K562 (cell line): ENCODE results near the gene CBFA2T3. TPM values are rescaled to one million over a fixed set of nuclear protein-coding genes. Genes with fewer than 3 reads are reported as not detected.
A peak's percentile ranks its signal among the peaks of the same experiment; 100 is the strongest.

Source experiments
- BHLHE40 ChIP-seq: IDR thresholded peaks from 2 replicates; pipeline ENCODE4 v1.6.1; 2011; ENCODE audit warnings: low read length, improper control_type of control experiment
- ELF2 ChIP-seq: fragments of 250-450 bp; sonication (Bioruptor Pico); IDR thresholded peaks from 2 replicates; pipeline ENCODE4 v1.5.0; 2021; ENCODE audit warnings: mild to moderate bottlenecking
- FOXO4 ChIP-seq: fragments of 450-650 bp; formaldehyde crosslinking; IDR thresholded peaks from 2 replicates; pipeline ENCODE4 v1.4.0; 2020; ENCODE audit warnings: mild to moderate bottlenecking, moderate library complexity
- HNRNPH1 ChIP-seq: fragments of 200-400 bp; formaldehyde crosslinking; optimal IDR thresholded peaks from 2 replicates; pipeline ENCODE3; 2017; ENCODE audit warnings: low read depth, mild to moderate bottlenecking, low read length, moderate library complexity
- IFI16 ChIP-seq: fragments of 250-450 bp; sonication (Bioruptor Pico); IDR thresholded peaks from 2 replicates; pipeline ENCODE4 v2.1.2; 2022; ENCODE audit warnings: mild to moderate bottlenecking, inconsistent platforms
- KLF13 ChIP-seq: fragments of 450-650 bp; IDR thresholded peaks from 2 replicates; pipeline ENCODE4 v1.6.1; 2016; ENCODE audit warnings: missing genetic modification characterization, low read depth, mild to moderate bottlenecking, missing compliant biosample characterization, moderate library complexity, borderline replicate concordance
- NEUROD1 ChIP-seq: fragments of 150-350 bp; IDR thresholded peaks from 2 replicates; pipeline ENCODE4 v1.6.1; 2014; ENCODE audit warnings: borderline replicate concordance, low read length, low read depth; ENCODE audit not compliant: partially characterized antibody
- PBX2 ChIP-seq, 2 experiments: IDR thresholded peaks in 1 of 2; conservative IDR thresholded peaks in 1 of 2; 2 replicates each; pipeline ENCODE4 v1.6.1; 2016; ENCODE audit warnings: low read depth in 2 of 2, mild to moderate bottlenecking in 1 of 2, missing compliant biosample characterization in 1 of 2, missing genetic modification characterization in 1 of 2, moderate library complexity in 1 of 2
- SMARCA5 ChIP-seq: fragments of 450-650 bp; IDR thresholded peaks from 2 replicates; pipeline ENCODE4 v1.6.1; 2016
- SMARCC2 ChIP-seq: fragments of 450-650 bp; IDR thresholded peaks from 2 replicates; pipeline ENCODE4 v1.6.1; 2017; ENCODE audit warnings: antibody characterized with exemption, moderate library complexity, mild to moderate bottlenecking, low read depth
- SMC3 ChIP-seq: conservative IDR thresholded peaks from 2 replicates; pipeline ENCODE4 v1.6.1; 2011; ENCODE audit warnings: low read depth, low read length, improper control_type of control experiment; ENCODE audit not compliant: insufficient read depth
- ZC3H4 ChIP-seq: sonication (generic); formaldehyde crosslinking; IDR thresholded peaks from 2 replicates; pipeline ENCODE4 v1.9.0; 2021; ENCODE audit warnings: missing genetic modification reagents, borderline replicate concordance
- ZNF165 ChIP-seq: fragments of 250-450 bp; sonication (Bioruptor Pico); IDR thresholded peaks from 2 replicates; pipeline ENCODE4 v1.4.0; 2020; ENCODE audit warnings: borderline replicate concordance
- ZNF3 ChIP-seq: fragments of 250-450 bp; sonication (Bioruptor Pico); IDR thresholded peaks from 2 replicates; pipeline ENCODE4 v1.5.0; 2021; ENCODE audit warnings: mild to moderate bottlenecking, moderate library complexity
- ZNF431 ChIP-seq: sonication (generic); formaldehyde crosslinking; IDR thresholded peaks from 2 replicates; pipeline ENCODE4 v1.8.0; 2022; ENCODE audit warnings: mild to moderate bottlenecking, missing genetic modification reagents
- ZNF507 ChIP-seq: conservative IDR thresholded peaks from 2 replicates; pipeline ENCODE4 v1.6.1; 2017; ENCODE audit warnings: missing genetic modification characterization, missing compliant biosample characterization
- ZNF695 ChIP-seq: fragments of 450-650 bp; formaldehyde crosslinking; IDR thresholded peaks from 2 replicates; pipeline ENCODE4 v1.4.0; 2020; ENCODE audit warnings: mild to moderate bottlenecking, moderate library complexity
- polyA plus RNA-seq, 8 experiments: library from polyadenylated mRNA; depleted of rRNA in 4 of 8; stranded (reverse) in 5 of 8; unstranded in 3 of 8; fragments of >200 nt; fragmentation: Nextera tagmentation in 2 of 8; fragmentation: Illumina TruSeq in 1 of 8; extraction: Ambion mirVana in 2 of 8; extraction: Trizol in 1 of 8; gene quantifications; 2 replicates each; pipeline versions ENCODE4 v1.2.1 to v1.2.3, GENCODE V29; 2011 to 2014; ENCODE audit warnings: inconsistent platforms in 1 of 8, missing spikeins in 1 of 8
- total RNA-seq, 7 experiments: library from RNA; depleted of rRNA in 6 of 7; stranded (reverse); fragments of >200 nt in 6 of 7; fragmentation: Illumina TruSeq in 2 of 7; extraction: Trizol in 2 of 7; gene quantifications; 2 replicates each; pipeline versions ENCODE4 v1.2.1 to v1.2.3, GENCODE V29; 2011 to 2021; ENCODE audit warnings: low replicate concordance in 1 of 7
- TF ChIP-seq, protein P1 (sequence below): fragments of 250-450 bp; sonication (Bioruptor Pico); IDR thresholded peaks from 2 replicates; pipeline ENCODE4 v1.8.0; 2022; ENCODE audit warnings: moderate library complexity, mild to moderate bottlenecking, inconsistent platforms

The CBFA2T3 gene
- total and polyA plus RNA-seq, 9 of the 15 experiments (the other 6 are each of a cell fraction or from before 2014, with no cell fraction given), result 2.3 to 145 (median 6.7) TPM

- TF ChIP-seq ELF2 (CRISPR knock-in tag) (no peak), BHLHE40 (0 out of 2 replicates have a peak, but pooled peaks have one; percentile 22), ZNF3 (CRISPR knock-in tag) (no peak), NEUROD1 (no peak), ZNF431 (CRISPR knock-in tag) (no peak), ZNF507 (tag) (no peak), PBX2 (CRISPR knock-in tag; IDR thresholded peaks at IDR 0.05; ENCODE audit: low read depth) (no peak), PBX2 (tag; conservative IDR thresholded peaks at IDR 0.05; ENCODE audit: low read depth) (no peak), SMARCA5 (no peak), IFI16 (CRISPR knock-in tag) (no peak), SMARCC2 (0 out of 2 replicates have a peak, but pooled peaks have one; percentile 38), HNRNPH1 (no peak), FOXO4 (CRISPR knock-in tag) (no peak), ZNF695 (CRISPR knock-in tag) (no peak), SMC3 (no peak), ZNF165 (CRISPR knock-in tag) (0 out of 2 replicates have a peak, but pooled peaks have one; percentile 10), ZC3H4 (CRISPR knock-in tag) (no peak), KLF13 (tag) (no peak)
- TF ChIP-seq, protein P1, sequence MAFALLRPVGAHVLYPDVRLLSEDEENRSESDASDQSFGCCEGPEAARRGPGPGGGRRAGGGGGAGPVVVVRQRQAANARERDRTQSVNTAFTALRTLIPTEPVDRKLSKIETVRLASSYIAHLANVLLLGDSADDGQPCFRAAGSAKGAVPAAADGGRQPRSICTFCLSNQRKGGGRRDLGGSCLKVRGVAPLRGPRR (CRISPR knock-in tag), result no peak
These were observed 43.3 kb upstream of the CBFA2T3 start (continued) for GRCh38 chr16:89020068-89020924.
